MCF 10A (cell line): Measurements from ENCODE around the gene ZSWIM7. TPM values are rescaled to one million over a fixed set of nuclear protein-coding genes. Genes with fewer than 3 reads are reported as not detected.

Experiments used
- BruUV-seq: library from RNA; stranded (reverse); fragments of 400-500 nt; replicated peaks from 2 replicates; lab custom pipeline; 2021; lab: Mats Ljungman, UMichigan
- CTCF ChIA-PET: fragments of 300-600 bp; sonication (Branson Sonifier 250); formaldehyde crosslinking; extraction: SDS; loops from one replicate; lab custom pipeline; 2021; ENCODE audit warnings: antibody characterized with exemption, inconsistent platforms; lab: Yijun Ruan, JAX
- POLR2A ChIA-PET: fragments of 300-600, 350-650 bp; sonication (Branson Sonifier 250); formaldehyde crosslinking; extraction: SDS; loops from one replicate; lab custom pipeline; 2020; ENCODE audit warnings: antibody characterized with exemption, inconsistent platforms; lab: Yijun Ruan, JAX
- DNase-seq: peaks from one replicate; pipeline ENCODE4 v3.0.0-alpha.2; 2018; ENCODE audit not compliant: unreplicated experiment
- H3K27ac Mint-ChIP-seq: one replicate; pipeline ENCODE4 v1.8.0; 2022; ENCODE audit warnings: mild to moderate bottlenecking, low read depth, mixed read lengths; ENCODE audit not compliant: unreplicated experiment
- H3K27me3 Mint-ChIP-seq: one replicate; pipeline ENCODE4 v1.8.0; 2022; ENCODE audit warnings: mixed read lengths; ENCODE audit not compliant: insufficient read depth, unreplicated experiment
- H3K36me3 Mint-ChIP-seq: one replicate; pipeline ENCODE4 v1.8.0; 2022; ENCODE audit warnings: mild to moderate bottlenecking, moderate library complexity, mixed read lengths; ENCODE audit not compliant: insufficient read depth, unreplicated experiment
- H3K4me1 Mint-ChIP-seq: one replicate; pipeline ENCODE4 v1.8.0; 2022; ENCODE audit warnings: mixed read lengths; ENCODE audit not compliant: insufficient read depth, unreplicated experiment
- H3K4me3 Mint-ChIP-seq: one replicate; pipeline ENCODE4 v1.8.0; 2022; ENCODE audit warnings: mild to moderate bottlenecking, moderate library complexity, mixed read lengths; ENCODE audit not compliant: unreplicated experiment
- H3K9me3 Mint-ChIP-seq: one replicate; pipeline ENCODE4 v1.8.0; 2022; ENCODE audit warnings: mixed read lengths; ENCODE audit not compliant: unreplicated experiment
- CTCF ChIP-seq: fragments of 200-600 bp; IDR thresholded peaks from one replicate; pipeline ENCODE4 v1.8.0; 2022; ENCODE audit warnings: antibody characterized with exemption, mild to moderate bottlenecking; ENCODE audit not compliant: unreplicated experiment
- intact Hi-C: fragments of 100-400 bp; cut with micrococcal nuclease; formaldehyde crosslinking; loops from 2 replicates; pipeline ENCODE4 v1.14.1; 2022
- total RNA-seq: library from RNA; stranded (reverse); gene quantifications from 2 replicates; pipeline ENCODE4 v1.2.3, GENCODE V29; 2022

Gene ZSWIM7
- total RNA-seq, 1 experiment from 2014 or later = 44.1 TPM

- POLR2A ChIA-PET = interaction anchor here (7.6 kb wide), 1 partner anchor 46 kb away, joined by 134 read pairs; the partner anchor contains the start of genes TTC19 and ZSWIM7
- Mint-ChIP-seq H3K4me1 (peaks cover 26% of the 10 kb centered on the region), H3K4me3 (no peak overlapping the region), H3K9me3 (no peaks in the 10 kb centered on the region), H3K27ac (peak overlapping the region; percentile 39), H3K36me3 (peaks cover 26% of the 10 kb centered on the region), H3K27me3 (no peaks in the 10 kb centered on the region)
- TF ChIP-seq CTCF = no peak
- no TSS peak for BruUV-seq
- no peak for DNase-seq
- intact Hi-C loops = no loop called here
- CTCF ChIA-PET = interaction anchor here (0.6 kb wide), 1 partner anchor 55 kb away, joined by 3 read pairs; no protein-coding TSS in a partner anchor
These were observed 48.0 kb downstream of the ZSWIM7 start for GRCh38 chr17:15951368-15952047.

GRCh38 chr17:15947976-15948752 is 51.3 kb downstream of the ZSWIM7 start:
- DNase-seq = peak; percentile 41
- H3K36me3 Mint-ChIP-seq = peaks cover 26% of the 10 kb centered on the region
- H3K9me3 Mint-ChIP-seq = no peaks in the 10 kb centered on the region
- ChIA-PET POLR2A (interaction anchor here (0.5 to 7.9 kb wide), 9 partner anchors 11 to 1006 kb away, joined by 3 to 134 read pairs (median 5); partner anchors contain the start of genes TTC19 and ZSWIM7), CTCF (interaction anchor here (0.7 to 1.7 kb wide), 2 partner anchors 35 to 50 kb away, joined by 3 to 11 read pairs; partner anchors contain the start of genes TTC19 and ZSWIM7)
- H3K27me3 Mint-ChIP-seq = no peaks in the 10 kb centered on the region
- BruUV-seq = no TSS peak
- peak overlapping the region; percentile 96 for H3K27ac Mint-ChIP-seq
- intact Hi-C loops = loop anchor here (5.0 kb wide), 1 partner anchor 101 kb away; no protein-coding TSS in a partner anchor
- H3K4me3 Mint-ChIP-seq = peak overlapping the region; percentile 69
- peaks cover 25% of the 10 kb centered on the region for H3K4me1 Mint-ChIP-seq
- no peak for TF ChIP-seq CTCF

- BruUV-seq = no TSS peak
- no peaks in the 10 kb centered on the region for H3K9me3 Mint-ChIP-seq
- H3K36me3 Mint-ChIP-seq = peaks cover 19% of the 10 kb centered on the region
- intact Hi-C loops = loop anchor here (5.0 kb wide), 1 partner anchor 100 kb away; no protein-coding TSS in a partner anchor
- H3K4me1 Mint-ChIP-seq = peaks cover 25% of the 10 kb centered on the region
- peak overlapping the region; percentile 96 for H3K27ac Mint-ChIP-seq
- POLR2A ChIA-PET = interaction anchor here (0.5 to 7.9 kb wide), 11 partner anchors 12 to 1006 kb away, joined by 3 to 134 read pairs (median 4); partner anchors contain the start of genes TTC19 and ZSWIM7
- peak overlapping the region; percentile 69 for H3K4me3 Mint-ChIP-seq
- peak; percentile 84 for DNase-seq
- H3K27me3 Mint-ChIP-seq = no peaks in the 10 kb centered on the region
- CTCF ChIA-PET = interaction anchor here (0.7 to 1.7 kb wide), 2 partner anchors 36 to 51 kb away, joined by 3 to 11 read pairs; partner anchors contain the start of genes TTC19 and ZSWIM7
- TF ChIP-seq CTCF = no peak
These were observed 52.2 kb downstream of the ZSWIM7 start for GRCh38 chr17:15947271-15947670.
